Activated CD8-positive, alpha-beta T cell treated with anti-CD3 and anti-CD28 coated beads, Interleukin-2, amount 10 ng/mL, durations not matched to agents 7 days and 5 days (primary cell): ENCODE results near the gene RANGAP1. TPM values are rescaled to one million over a fixed set of nuclear protein-coding genes. Genes with fewer than 3 reads are reported as not detected.

Experiments used
- ATAC-seq: fragments of 150-1000 bp; cut with Tn5 transposase; one replicate; pipeline ENCODE4 v1.10.0; 2021; ENCODE audit warnings: moderate library complexity
- CTCF ChIA-PET: fragments of 350-600 bp; sonication (Branson Sonifier 250); formaldehyde crosslinking; loops from one replicate; lab custom pipeline; 2021; ENCODE audit warnings: antibody characterized with exemption; lab: Charles Lee
- POLR2A ChIA-PET: fragments of 350-600 bp; sonication (Branson Sonifier 250); formaldehyde crosslinking; loops from one replicate; lab custom pipeline; 2021; ENCODE audit warnings: antibody characterized with exemption; lab: Charles Lee
- DNase-seq: peaks from one replicate; pipeline ENCODE4 v3.0.0-alpha.2; 2020
- H3K27ac Mint-ChIP-seq: one replicate; pipeline ENCODE4 v1.8.0; 2021; ENCODE audit warnings: mild to moderate bottlenecking, mixed read lengths
- H3K27me3 Mint-ChIP-seq: one replicate; pipeline ENCODE4 v1.8.0; 2021; ENCODE audit warnings: low read depth, mixed read lengths
- H3K36me3 Mint-ChIP-seq: one replicate; pipeline ENCODE4 v1.8.0; 2021; ENCODE audit warnings: low read depth, mixed read lengths
- H3K4me1 Mint-ChIP-seq: one replicate; pipeline ENCODE4 v1.8.0; 2021; ENCODE audit warnings: low read depth, mixed read lengths
- H3K4me3 Mint-ChIP-seq: one replicate; pipeline ENCODE4 v1.8.0; 2021; ENCODE audit warnings: mild to moderate bottlenecking, mixed read lengths
- H3K9me3 Mint-ChIP-seq: one replicate; pipeline ENCODE4 v1.8.0; 2022; ENCODE audit warnings: mixed read lengths; ENCODE audit not compliant: insufficient read depth
- total RNA-seq, 2 experiments: library from RNA; stranded (reverse); gene quantifications; one replicate each; pipeline ENCODE4 v1.2.3, GENCODE V29; 2021

The RANGAP1 gene
- total RNA-seq, 2 experiments from 2014 or later: 123 to 125 TPM

DNA sequence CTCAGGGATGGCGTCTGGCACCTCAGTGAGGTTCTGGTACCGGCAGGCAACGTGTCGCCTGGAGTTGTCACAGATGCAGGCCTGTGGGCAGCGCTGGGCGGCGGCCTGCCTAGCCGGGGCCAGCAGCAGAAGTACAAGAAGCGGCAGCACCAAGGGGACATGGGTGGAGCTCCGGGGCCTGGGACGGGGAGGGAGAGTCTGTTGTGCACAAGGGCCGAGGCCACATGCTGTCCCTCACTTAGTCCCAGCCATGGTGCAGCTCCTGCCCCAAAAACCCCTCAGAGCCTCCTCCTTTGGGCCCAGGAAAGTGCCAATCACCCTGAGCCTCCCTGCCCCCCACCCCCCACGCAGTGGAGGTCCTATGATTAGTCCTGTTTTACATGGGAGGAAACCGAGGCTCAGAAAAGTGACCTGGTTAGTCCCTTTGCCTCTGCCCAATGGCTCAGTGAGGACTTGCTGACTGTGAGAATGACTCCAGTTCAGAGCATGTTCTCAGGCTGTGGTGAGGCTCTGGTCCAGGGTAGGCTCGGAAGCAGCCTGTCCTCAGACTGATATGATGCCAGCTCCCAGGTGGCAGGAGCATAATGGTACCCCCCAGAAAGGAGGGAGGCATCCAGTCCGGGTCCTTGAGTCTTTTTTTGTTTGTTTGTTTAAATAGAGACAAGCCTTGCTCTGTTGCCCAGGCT, 46.4 kb downstream of the RANGAP1 start:
- no peak for ATAC-seq
- POLR2A ChIA-PET: interaction anchor here (0.6 kb wide), 1 partner anchor 173 kb away, joined by 3 read pairs; no protein-coding TSS in a partner anchor
- H3K27me3 Mint-ChIP-seq: no peaks in the 10 kb centered on the region

DNA sequence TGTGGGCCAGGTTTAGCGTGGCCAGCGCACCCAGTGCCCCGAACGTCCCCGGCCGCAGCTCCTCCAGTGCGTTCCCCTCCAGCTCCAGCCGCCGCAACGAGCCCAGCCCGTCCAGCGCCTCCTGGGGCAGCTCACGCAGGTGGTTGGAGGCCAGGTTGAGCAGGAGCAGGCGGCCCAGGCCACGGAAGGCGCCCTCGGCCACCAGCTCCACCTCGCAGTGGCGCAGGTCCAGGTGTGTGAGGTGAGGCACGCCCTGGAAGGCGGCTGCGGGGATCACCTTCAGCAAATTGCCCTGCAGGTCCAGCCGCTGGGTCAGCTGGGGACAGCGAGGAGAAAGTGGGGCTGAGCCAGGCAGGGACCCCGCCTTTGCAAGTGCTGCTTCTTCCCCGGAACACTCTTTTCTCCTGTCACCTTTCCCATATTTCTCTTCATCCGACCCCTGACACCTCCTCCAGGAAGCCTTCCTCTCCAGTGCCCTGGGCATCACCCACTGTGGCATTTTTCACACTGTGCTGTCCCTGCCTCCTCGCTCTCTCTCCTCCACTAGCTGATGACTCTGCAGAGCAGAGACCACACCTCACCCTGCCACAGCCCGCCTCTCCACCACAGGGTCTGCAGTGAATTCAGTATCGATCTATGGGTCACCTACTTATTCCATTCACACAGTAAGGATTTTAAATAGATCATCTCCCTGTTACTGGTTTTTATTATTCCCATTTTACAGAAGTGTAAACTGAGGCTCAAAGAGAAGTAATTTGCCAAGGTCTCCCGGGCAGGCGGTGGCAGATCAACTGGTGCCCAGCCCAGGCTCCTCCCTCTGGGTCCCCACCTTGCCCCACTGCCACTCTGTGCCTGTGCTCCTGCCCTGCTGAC, 47.2 kb downstream of the RANGAP1 start:
- Mint-ChIP-seq H3K27me3 (no peaks in the 10 kb centered on the region), H3K4me1 (peaks cover 6% of the 10 kb centered on the region), H3K27ac (no peak overlapping the region), H3K9me3 (no peaks in the 10 kb centered on the region), H3K4me3 (peak overlapping the region; percentile 29), H3K36me3 (peaks cover 4% of the 10 kb centered on the region)
- no peak for ATAC-seq
- DNase-seq: no peak
- CTCF ChIA-PET: interaction anchor here (0.9 to 4.3 kb wide), 13 partner anchors 9 to 340 kb away, joined by 3 to 114 read pairs (median 6); partner anchors contain the start of gene RBX1
- POLR2A ChIA-PET: interaction anchor here (0.6 to 1.4 kb wide), 4 partner anchors 30 to 288 kb away, joined by 3 to 4 read pairs (median 3); partner anchors contain the start of gene RBX1

More for the DNA sequence above, 46.4 kb downstream of the RANGAP1 start:
- H3K36me3 Mint-ChIP-seq: peaks cover 4% of the 10 kb centered on the region
- no peaks in the 10 kb centered on the region for H3K9me3 Mint-ChIP-seq
- H3K27ac Mint-ChIP-seq: no peak overlapping the region
- CTCF ChIA-PET: interaction anchor here (4.3 kb wide), 1 partner anchor 317 kb away, joined by 114 read pairs; no protein-coding TSS in a partner anchor
- DNase-seq: no peak
- H3K4me1 Mint-ChIP-seq: peaks cover 6% of the 10 kb centered on the region
- no peak overlapping the region for H3K4me3 Mint-ChIP-seq

DNA sequence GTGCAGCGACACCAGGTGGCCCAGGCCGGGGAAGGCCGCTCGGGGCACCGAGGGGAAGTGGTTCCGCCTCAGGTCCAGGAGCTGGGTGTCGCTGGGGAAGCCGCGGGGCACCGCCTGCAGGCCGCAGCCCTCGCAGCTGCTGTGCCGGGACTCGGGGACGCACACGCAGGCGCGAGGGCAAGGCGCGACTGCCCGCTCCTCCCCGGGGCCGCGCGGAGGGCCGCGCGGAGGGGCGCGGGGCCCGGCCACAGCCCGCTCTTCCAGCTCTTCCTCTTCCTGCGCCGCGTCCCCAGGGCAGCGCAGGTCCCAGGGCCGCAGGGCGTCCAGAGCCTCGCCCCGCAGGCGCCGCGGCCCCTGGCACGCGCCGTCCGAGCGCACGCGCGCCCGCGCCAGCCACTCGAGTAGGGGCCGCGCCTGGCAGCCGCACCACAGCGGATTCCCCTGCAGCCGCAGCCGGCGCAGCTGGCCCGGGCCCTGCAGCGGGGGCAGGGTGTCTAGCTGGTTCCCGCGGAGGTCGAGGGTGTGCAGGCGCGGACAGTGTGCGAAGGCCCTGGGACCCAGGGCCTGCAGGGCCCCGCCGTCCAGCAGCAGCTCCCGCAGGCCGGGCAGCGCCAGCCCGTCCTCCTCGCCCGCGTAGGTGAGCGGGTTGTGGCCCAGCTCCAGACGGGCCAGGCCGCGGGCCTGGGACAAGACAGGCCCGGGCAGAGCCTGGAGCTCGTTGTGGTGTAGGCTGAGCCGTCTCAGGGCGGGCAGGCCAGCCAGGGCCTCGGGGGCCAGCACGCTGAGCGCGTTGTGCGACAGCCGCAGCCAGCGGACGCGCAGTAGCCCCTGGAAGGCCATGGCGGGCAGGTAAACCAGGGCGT, 48.0 kb downstream of the RANGAP1 start:
- ChIA-PET CTCF (interaction anchor here (0.6 to 4.3 kb wide), 57 partner anchors 10 to 385 kb away, joined by 3 to 114 read pairs (median 4); partner anchors contain the start of genes EP300, RANGAP1, RBX1 and XPNPEP3), POLR2A (interaction anchor here (0.7 to 1.4 kb wide), 11 partner anchors 15 to 381 kb away, joined by 3 to 10 read pairs (median 3); partner anchors contain the start of genes EP300, RBX1 and XPNPEP3)
- no peaks in the 10 kb centered on the region for H3K9me3 Mint-ChIP-seq
- no peaks in the 10 kb centered on the region for H3K36me3 Mint-ChIP-seq
- H3K4me1 Mint-ChIP-seq: peaks cover 6% of the 10 kb centered on the region
- no peak overlapping the region for H3K4me3 Mint-ChIP-seq
- ATAC-seq (peak; percentile 95), DNase-seq (peak; percentile 90)
- H3K27me3 Mint-ChIP-seq: no peaks in the 10 kb centered on the region
- H3K27ac Mint-ChIP-seq: no peak overlapping the region

DNA sequence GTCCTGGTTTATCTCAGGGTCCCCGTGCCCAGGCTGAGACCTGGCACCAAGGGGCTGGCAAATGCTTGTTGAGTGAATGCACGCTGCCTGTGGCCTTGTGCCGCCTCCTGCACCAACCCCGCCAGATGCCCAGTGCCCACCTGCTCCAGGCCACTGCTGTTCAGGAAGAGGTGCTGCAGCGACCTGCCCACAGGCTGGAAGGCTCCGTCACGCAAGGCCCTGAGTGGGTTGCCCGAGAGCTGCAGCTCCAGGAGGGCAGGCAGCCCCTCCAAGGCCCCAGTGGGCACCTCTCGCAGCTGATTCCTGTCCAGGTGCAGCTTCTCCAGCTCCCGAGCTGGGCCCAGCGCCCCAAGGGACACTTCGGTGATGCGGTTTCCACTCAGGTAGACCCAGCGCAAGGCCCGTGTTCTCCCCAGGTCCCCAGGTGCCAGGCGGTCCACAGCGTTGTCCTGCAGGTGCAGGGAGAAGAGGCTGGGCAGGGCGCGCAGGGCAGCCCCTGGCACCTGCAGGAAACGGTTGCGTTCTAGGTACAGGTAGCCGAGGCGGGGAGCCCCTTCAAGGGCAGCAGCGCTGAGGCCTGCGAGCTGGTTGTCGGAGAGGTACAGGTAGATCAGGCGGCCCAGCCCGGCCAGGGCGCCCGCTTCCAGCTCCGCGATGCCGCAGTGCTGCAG, 48.8 kb downstream of the RANGAP1 start:
- peak overlapping the region; percentile 66 for H3K4me3 Mint-ChIP-seq
- H3K27me3 Mint-ChIP-seq: no peaks in the 10 kb centered on the region
- ATAC-seq: no peak
- ChIA-PET CTCF (interaction anchor here (0.6 to 4.3 kb wide), 54 partner anchors 10 to 384 kb away, joined by 3 to 114 read pairs (median 4); partner anchors contain the start of genes EP300, RANGAP1, RBX1 and XPNPEP3), POLR2A (interaction anchor here (0.7 to 1.4 kb wide), 12 partner anchors 16 to 380 kb away, joined by 3 to 10 read pairs (median 4); partner anchors contain the start of genes EP300, RBX1 and XPNPEP3)
- H3K27ac Mint-ChIP-seq: peak overlapping the region; percentile 20
- H3K9me3 Mint-ChIP-seq: no peaks in the 10 kb centered on the region
- H3K4me1 Mint-ChIP-seq: peaks cover 6% of the 10 kb centered on the region
- H3K36me3 Mint-ChIP-seq: no peaks in the 10 kb centered on the region
- no peak for DNase-seq

DNA sequence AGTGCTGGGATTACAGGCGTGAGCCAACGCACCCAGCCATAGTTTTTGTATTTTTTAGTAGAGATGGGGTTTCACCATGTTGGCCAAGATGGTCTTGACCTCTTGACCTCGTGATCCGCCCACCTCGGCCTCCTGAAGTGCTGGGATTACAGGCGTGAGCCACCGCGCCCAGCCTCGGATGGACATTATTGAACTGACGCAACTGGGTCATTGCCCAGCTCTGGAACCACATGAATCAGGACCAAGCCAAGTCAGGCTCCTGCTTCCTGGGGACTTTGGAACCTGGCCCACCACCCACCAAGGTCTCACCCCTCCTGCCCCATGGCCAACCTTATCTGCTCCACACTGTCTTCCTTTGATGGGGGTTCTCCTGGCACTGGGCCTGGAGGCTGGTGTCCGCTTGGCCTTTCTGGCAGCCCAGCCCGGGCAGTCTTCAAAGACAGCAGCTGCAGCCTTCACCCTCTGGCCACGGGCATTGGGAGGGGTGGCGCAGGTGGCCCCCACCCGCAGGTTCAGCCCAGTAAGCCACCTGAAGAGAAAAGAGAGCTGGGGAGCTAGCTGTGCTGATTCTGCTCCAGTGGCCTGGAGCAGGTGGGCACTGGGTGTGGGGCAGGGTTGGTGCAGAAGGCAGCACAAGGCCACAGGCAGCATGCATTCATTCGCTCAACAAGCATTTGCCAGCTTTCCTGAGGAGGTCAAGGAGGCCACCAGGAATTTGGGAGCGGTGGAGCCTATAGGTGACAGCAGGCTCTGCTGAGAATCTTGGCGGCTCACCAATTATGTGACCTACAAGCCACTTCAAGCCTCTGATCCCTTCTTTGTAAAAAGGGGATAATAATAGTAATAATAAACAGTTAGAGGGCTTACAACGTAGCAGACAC, 50.9 kb downstream of the RANGAP1 start:
- no peak for ATAC-seq
- Mint-ChIP-seq H3K4me3 (no peak overlapping the region), H3K36me3 (no peaks in the 10 kb centered on the region), H3K4me1 (peaks cover 6% of the 10 kb centered on the region), H3K27ac (no peak overlapping the region), H3K27me3 (no peaks in the 10 kb centered on the region), H3K9me3 (no peaks in the 10 kb centered on the region)
- ChIA-PET CTCF (interaction anchor here (3.5 to 4.3 kb wide), 3 partner anchors 18 to 313 kb away, joined by 38 to 114 read pairs (median 39); no protein-coding TSS in a partner anchor), POLR2A (no interaction called here)
- DNase-seq: no peak

DNA sequence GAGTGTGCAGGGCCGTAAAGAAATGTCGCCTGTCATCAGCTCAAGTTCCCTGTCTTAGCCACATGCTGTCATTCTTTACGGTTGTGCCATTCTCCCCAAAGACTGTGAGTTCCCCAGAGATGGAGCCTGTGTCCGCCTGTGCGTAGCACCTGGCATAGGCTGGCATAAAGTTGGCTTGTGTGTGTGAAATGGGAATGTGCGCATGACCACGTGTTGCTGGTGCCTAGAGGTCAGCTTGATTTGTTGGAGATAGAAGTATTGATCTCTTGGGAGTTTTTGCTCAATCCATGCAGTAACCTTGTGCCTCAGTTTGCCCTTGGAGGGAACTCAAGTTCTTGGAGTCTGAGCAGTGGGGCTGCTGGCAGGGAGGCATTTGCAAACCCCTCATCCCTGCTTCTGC, 54.6 kb downstream of the RANGAP1 start:
- DNase-seq (no peak), ATAC-seq (no peak)
- peaks cover 10% of the 10 kb centered on the region for H3K36me3 Mint-ChIP-seq
- no peaks in the 10 kb centered on the region for H3K27me3 Mint-ChIP-seq
- no peaks in the 10 kb centered on the region for H3K9me3 Mint-ChIP-seq
- POLR2A ChIA-PET: no interaction called here
- CTCF ChIA-PET: no interaction called here
- H3K27ac Mint-ChIP-seq: no peak overlapping the region
- no peaks in the 10 kb centered on the region for H3K4me1 Mint-ChIP-seq
- H3K4me3 Mint-ChIP-seq: no peak overlapping the region

DNA sequence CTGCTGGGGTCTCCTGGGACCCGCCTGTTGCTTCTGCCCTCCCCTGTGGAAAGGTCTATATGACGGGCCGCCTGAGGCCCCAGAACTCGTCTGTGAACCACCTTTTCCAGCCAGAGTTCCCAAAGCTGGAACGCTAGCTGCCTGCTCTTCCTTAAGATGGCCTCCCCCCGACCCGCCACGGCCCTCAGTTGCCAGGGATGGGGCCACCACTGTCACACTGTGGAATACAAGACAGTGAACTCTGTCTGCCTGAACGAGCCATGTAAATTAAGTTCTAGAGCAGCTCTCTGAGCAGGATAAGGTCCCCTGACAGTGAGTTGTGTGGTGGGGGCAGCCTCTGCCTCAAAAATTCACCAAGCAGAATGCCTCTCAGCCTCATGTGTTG, 55.6 kb downstream of the RANGAP1 start:
- DNase-seq (no peak), ATAC-seq (no peak)
- ChIA-PET POLR2A (interaction anchor here (0.6 kb wide), 2 partner anchors 56 to 359 kb away, joined by 3 to 4 read pairs; partner anchors contain the start of genes PMM1 and RANGAP1), CTCF (no interaction called here)
- no peak overlapping the region for H3K4me3 Mint-ChIP-seq
- H3K27me3 Mint-ChIP-seq: no peaks in the 10 kb centered on the region
- no peak overlapping the region for H3K27ac Mint-ChIP-seq
- no peaks in the 10 kb centered on the region for H3K4me1 Mint-ChIP-seq
- H3K36me3 Mint-ChIP-seq: peaks cover 16% of the 10 kb centered on the region
- H3K9me3 Mint-ChIP-seq: no peaks in the 10 kb centered on the region

DNA sequence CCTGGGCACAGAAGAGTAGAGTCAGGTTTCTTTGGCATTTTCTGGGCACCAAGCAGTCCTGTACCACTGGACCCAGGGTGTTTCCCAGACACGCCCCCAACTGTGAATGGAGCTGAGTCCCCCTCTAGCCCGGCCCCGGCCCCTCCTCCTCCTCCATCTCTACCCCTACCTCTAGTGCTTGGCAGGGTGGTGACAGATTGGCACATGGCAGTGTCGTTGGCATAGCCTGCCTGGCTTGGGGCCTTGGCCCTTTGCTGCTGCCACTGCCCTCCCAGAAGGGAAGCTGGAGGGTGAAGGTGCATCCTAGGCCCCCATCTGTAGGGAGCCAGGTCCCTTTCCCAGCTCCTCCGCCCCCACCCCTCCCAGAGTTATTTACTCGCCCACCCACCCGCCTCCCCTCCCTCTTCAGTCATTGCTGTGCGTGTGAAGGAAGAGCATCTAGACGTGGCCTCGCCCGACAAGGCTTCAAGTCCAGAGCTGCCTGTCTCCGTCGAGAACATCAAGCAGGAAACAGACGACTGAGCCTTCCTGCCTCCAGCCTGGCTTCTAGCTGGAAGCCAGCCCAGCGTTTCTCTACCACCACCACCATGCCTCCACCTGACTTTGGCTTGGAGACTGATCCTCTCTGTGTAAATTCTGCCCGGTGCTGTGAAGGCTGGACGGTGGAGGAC, 56.1 kb downstream of the RANGAP1 start:
- DNase-seq (no peak), ATAC-seq (no peak)
- Mint-ChIP-seq H3K9me3 (no peaks in the 10 kb centered on the region), H3K36me3 (peaks cover 18% of the 10 kb centered on the region), H3K4me1 (no peaks in the 10 kb centered on the region), H3K27me3 (no peaks in the 10 kb centered on the region), H3K27ac (no peak overlapping the region), H3K4me3 (no peak overlapping the region)
- CTCF ChIA-PET: no interaction called here
- POLR2A ChIA-PET: interaction anchor here (0.6 kb wide), 2 partner anchors 56 to 360 kb away, joined by 3 to 4 read pairs; partner anchors contain the start of genes PMM1 and RANGAP1

DNA sequence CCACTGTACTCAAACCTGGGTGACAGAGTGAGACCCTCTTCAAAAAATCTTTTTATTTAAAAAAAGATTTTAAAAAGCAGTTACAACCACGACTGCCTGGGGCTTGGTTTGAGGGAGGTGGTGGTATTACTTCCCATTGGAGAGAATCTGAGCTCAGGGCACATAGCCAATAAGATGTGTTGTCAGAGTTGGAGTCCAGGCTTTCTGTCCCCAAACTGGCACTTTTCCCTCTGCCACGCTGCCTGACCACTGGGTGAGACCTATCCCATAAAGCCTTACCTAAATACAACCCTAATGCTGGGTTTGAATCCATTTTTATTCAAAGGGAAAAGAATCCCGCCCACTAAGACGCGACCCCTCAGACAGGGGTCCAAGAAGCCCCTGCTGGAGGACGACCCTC, 56.8 kb downstream of the RANGAP1 start:
- no peak for DNase-seq
- no peaks in the 10 kb centered on the region for H3K27me3 Mint-ChIP-seq
- CTCF ChIA-PET: no interaction called here
- no peaks in the 10 kb centered on the region for H3K9me3 Mint-ChIP-seq
- H3K4me1 Mint-ChIP-seq: no peaks in the 10 kb centered on the region
- POLR2A ChIA-PET: no interaction called here
- no peak for ATAC-seq
- no peak overlapping the region for H3K27ac Mint-ChIP-seq
- no peak overlapping the region for H3K4me3 Mint-ChIP-seq
- peaks cover 22% of the 10 kb centered on the region for H3K36me3 Mint-ChIP-seq
